Measurements from ENCODE around the gene STYXL1.

DNA sequence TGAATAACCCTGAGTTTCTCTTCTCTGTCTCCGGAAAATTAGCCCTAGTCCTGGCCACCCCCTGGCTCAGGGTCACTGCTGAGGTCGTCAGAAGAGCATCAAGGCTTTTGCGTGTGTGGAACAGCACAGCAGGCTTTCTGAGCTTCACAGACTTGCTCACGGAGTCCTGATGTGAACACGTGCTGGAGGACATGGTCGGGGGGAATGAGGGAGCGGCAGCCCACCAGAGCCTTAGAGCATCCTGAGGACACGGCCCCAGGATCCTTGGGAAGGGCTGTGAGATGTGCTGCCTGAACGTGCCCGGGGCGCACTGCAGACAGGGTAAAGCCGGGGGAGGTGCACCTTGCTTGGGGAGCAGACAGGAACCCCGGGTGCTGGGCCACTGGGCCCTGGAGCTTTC lies 82.2 kb downstream of the STYXL1 start:
- TF ChIP-seq, protein P1, sequence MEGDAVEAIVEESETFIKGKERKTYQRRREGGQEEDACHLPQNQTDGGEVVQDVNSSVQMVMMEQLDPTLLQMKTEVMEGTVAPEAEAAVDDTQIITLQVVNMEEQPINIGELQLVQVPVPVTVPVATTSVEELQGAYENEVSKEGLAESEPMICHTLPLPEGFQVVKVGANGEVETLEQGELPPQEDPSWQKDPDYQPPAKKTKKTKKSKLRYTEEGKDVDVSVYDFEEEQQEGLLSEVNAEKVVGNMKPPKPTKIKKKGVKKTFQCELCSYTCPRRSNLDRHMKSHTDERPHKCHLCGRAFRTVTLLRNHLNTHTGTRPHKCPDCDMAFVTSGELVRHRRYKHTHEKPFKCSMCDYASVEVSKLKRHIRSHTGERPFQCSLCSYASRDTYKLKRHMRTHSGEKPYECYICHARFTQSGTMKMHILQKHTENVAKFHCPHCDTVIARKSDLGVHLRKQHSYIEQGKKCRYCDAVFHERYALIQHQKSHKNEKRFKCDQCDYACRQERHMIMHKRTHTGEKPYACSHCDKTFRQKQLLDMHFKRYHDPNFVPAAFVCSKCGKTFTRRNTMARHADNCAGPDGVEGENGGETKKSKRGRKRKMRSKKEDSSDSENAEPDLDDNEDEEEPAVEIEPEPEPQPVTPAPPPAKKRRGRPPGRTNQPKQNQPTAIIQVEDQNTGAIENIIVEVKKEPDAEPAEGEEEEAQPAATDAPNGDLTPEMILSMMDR (conservative IDR thresholded peaks at IDR 0.05 in 1 of 2, IDR thresholded peaks at IDR 0.05 in 1 of 2; ENCODE audit: extremely low read depth in 1 of 2, insufficient read depth in 1 of 2, low read depth in 1 of 2, low read length in 2 of 2) = no peak
- TF ChIP-seq EZH2 (IDR thresholded peaks at IDR 0.05; ENCODE audit: borderline replicate concordance, low read length) = no peak

All from mammary epithelial cell (primary cell).